ENCODE measurements around the gene LCN15. TPM values are rescaled to one million over a fixed set of nuclear protein-coding genes. Genes with fewer than 3 reads are reported as not detected.
"Not testable (repeated sequence)": the region's sequence is repeated elsewhere in the genome, so short reads cannot be mapped to it uniquely, and the experiment has no call there.

LCN15 gene
- total RNA-seq, 1 experiment from 2014 or later: not detected

DNA sequence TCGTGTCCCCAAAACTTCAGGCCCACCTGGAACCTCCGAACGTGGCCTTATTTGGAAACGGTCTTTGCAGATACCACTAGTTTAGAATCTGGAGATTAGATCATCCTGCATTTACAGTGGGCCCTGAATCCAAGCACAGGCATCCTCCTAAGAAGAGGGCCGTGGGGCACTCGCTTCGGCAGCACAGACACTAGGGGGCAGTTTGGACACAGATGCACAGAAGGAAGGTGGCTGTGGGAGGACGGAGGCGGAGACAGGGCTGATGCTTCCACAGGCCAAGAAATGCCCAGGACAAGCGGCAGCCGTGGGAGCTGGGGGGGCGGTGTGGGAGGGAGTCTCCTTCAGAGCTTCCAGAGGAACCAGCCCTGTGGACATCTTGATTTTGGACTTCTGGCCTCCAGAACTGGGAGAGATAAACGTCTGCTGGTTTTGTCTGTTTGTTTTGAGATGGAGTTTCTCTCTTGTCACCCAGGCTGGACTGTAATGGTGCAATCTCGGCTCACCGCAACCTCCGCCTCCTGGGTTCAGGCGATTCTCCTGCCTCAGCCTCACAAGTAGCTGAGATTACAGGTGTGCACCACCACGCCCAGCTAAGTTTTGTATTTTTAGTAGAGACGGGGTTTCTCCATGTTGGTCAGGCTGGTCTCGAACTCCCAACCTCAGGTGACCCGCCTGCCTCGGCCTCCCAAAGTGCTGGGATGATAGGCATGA is 3.3 kb downstream of the LCN15 start:
- peak; percentile 56 for TF ChIP-seq CTCF (IDR thresholded peaks at IDR 0.05; ENCODE audit: unreplicated experiment)
- CTCF ChIA-PET: interaction anchor here (0.6 to 4.8 kb wide), 9 partner anchors 13 to 346 kb away, joined by 3 to 30 read pairs (median 4); no protein-coding TSS in a partner anchor
- H3K4me3 Mint-ChIP-seq (ENCODE audit: unreplicated experiment); H3K27me3 Mint-ChIP-seq (ENCODE audit: insufficient read depth, unreplicated experiment); H3K4me1 Mint-ChIP-seq (ENCODE audit: insufficient read depth, unreplicated experiment); H3K36me3 Mint-ChIP-seq (ENCODE audit: insufficient read depth, unreplicated experiment); intact Hi-C loops (cut with micrococcal nuclease); H3K27ac Mint-ChIP-seq (ENCODE audit: low read depth, unreplicated experiment); BruUV-seq (replicated peaks); POLR2A ChIA-PET; H3K9me3 Mint-ChIP-seq (ENCODE audit: unreplicated experiment): not testable (repeated sequence)
- peak; percentile 61 for DNase-seq (ENCODE audit: unreplicated experiment)

DNA sequence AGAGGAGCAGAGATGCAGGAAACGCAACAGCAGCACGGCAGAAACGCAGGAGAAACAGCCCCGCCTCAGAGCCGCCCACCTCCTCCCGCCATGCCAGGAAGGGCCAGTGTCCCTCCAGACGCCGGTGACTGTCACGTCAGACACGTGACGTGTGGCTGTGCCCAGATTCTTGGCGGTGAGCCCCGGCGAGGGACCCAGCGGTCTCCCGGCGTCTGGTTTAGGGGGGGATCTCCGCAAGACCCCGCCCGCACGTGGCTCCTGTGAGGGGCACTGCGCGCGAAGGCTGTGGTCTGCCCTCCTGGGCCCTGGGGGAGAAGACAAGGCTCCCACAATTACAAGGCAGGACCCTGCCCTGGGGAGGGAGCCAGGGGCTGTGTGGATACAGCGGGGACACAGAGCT is 3.9 kb downstream of the LCN15 start:
- DNase-seq (ENCODE audit: unreplicated experiment): no peak
- intact Hi-C loops (cut with micrococcal nuclease): no loop called here
- H3K36me3 Mint-ChIP-seq (ENCODE audit: insufficient read depth, unreplicated experiment): no peaks in the 10 kb centered on the region
- H3K27ac Mint-ChIP-seq (ENCODE audit: low read depth, unreplicated experiment): no peak overlapping the region
- no TSS peak for BruUV-seq (replicated peaks)
- no peaks in the 10 kb centered on the region for H3K4me1 Mint-ChIP-seq (ENCODE audit: insufficient read depth, unreplicated experiment)
- H3K27me3 Mint-ChIP-seq (ENCODE audit: insufficient read depth, unreplicated experiment): no peaks in the 10 kb centered on the region
- H3K9me3 Mint-ChIP-seq (ENCODE audit: unreplicated experiment): no peaks in the 10 kb centered on the region
- ChIA-PET POLR2A (no interaction called here), CTCF (interaction anchor here (0.6 to 4.8 kb wide), 10 partner anchors 14 to 274 kb away, joined by 3 to 30 read pairs (median 4); no protein-coding TSS in a partner anchor)
- TF ChIP-seq CTCF (IDR thresholded peaks at IDR 0.05; ENCODE audit: unreplicated experiment): no peak
- H3K4me3 Mint-ChIP-seq (ENCODE audit: unreplicated experiment): no peak overlapping the region

GRCh38 chr9:136759436-136760325 is 4.6 kb downstream of the LCN15 start:
- no peaks in the 10 kb centered on the region for H3K27me3 Mint-ChIP-seq (ENCODE audit: insufficient read depth, unreplicated experiment)
- TF ChIP-seq CTCF (IDR thresholded peaks at IDR 0.05; ENCODE audit: unreplicated experiment): no peak
- H3K36me3 Mint-ChIP-seq (ENCODE audit: insufficient read depth, unreplicated experiment): no peaks in the 10 kb centered on the region
- no peaks in the 10 kb centered on the region for H3K9me3 Mint-ChIP-seq (ENCODE audit: unreplicated experiment)
- ChIA-PET POLR2A (no interaction called here), CTCF (interaction anchor here (0.6 to 4.8 kb wide), 8 partner anchors 15 to 470 kb away, joined by 3 to 30 read pairs (median 6); no protein-coding TSS in a partner anchor)
- H3K27ac Mint-ChIP-seq (ENCODE audit: low read depth, unreplicated experiment): no peak overlapping the region
- intact Hi-C loops (cut with micrococcal nuclease): no loop called here
- no peaks in the 10 kb centered on the region for H3K4me1 Mint-ChIP-seq (ENCODE audit: insufficient read depth, unreplicated experiment)
- no peak overlapping the region for H3K4me3 Mint-ChIP-seq (ENCODE audit: unreplicated experiment)
- no TSS peak for BruUV-seq (replicated peaks)
- no peak for DNase-seq (ENCODE audit: unreplicated experiment)

GRCh38 chr9:136759001-136759400 is 5.3 kb downstream of the LCN15 start:
- Mint-ChIP-seq H3K27ac (ENCODE audit: low read depth, unreplicated experiment) (no peak overlapping the region), H3K4me3 (ENCODE audit: unreplicated experiment) (no peak overlapping the region), H3K27me3 (ENCODE audit: insufficient read depth, unreplicated experiment) (no peaks in the 10 kb centered on the region), H3K4me1 (ENCODE audit: insufficient read depth, unreplicated experiment) (no peaks in the 10 kb centered on the region), H3K9me3 (ENCODE audit: unreplicated experiment) (no peaks in the 10 kb centered on the region), H3K36me3 (ENCODE audit: insufficient read depth, unreplicated experiment) (no peaks in the 10 kb centered on the region)
- POLR2A ChIA-PET: no interaction called here
- intact Hi-C loops (cut with micrococcal nuclease): no loop called here
- CTCF ChIA-PET: interaction anchor here (0.6 to 4.8 kb wide), 3 partner anchors 20 to 471 kb away, joined by 3 to 30 read pairs (median 10); no protein-coding TSS in a partner anchor
- no peak for TF ChIP-seq CTCF (IDR thresholded peaks at IDR 0.05; ENCODE audit: unreplicated experiment)
- no peak for DNase-seq (ENCODE audit: unreplicated experiment)
- no TSS peak for BruUV-seq (replicated peaks)

All from MCF 10A (cell line).